ENCODE results near the gene ALDOB.

The ALDOB gene

GRCh38 chr9:101429736-101430135, 5.8 kb downstream of the ALDOB start:
- no peak for DNase-seq (ENCODE audit: low read depth)
- no peak for TF ChIP-seq CTCF (IDR thresholded peaks at IDR 0.05; ENCODE audit: low read depth, low read length, missing control alignments)
- no peak overlapping the region for H3K4me3 ChIP-seq (ENCODE audit: low read depth, low read length)

- no peak for DNase-seq (ENCODE audit: low read depth)
- no peak for TF ChIP-seq CTCF (IDR thresholded peaks at IDR 0.05; ENCODE audit: low read depth, low read length, missing control alignments)
- H3K4me3 ChIP-seq (ENCODE audit: low read depth, low read length), result no peak overlapping the region
These were observed 6.7 kb downstream of the ALDOB start for GRCh38 chr9:101428909-101429308.

- DNase-seq (ENCODE audit: low read depth), result no peak
- H3K4me3 ChIP-seq (ENCODE audit: low read depth, low read length), result no peak overlapping the region
- TF ChIP-seq CTCF (IDR thresholded peaks at IDR 0.05; ENCODE audit: low read depth, low read length, missing control alignments), result no peak
These were observed 7.5 kb downstream of the ALDOB start for GRCh38 chr9:101427957-101428655.

- no peak overlapping the region for H3K4me3 ChIP-seq (ENCODE audit: low read depth, low read length)
- no peak for TF ChIP-seq CTCF (IDR thresholded peaks at IDR 0.05; ENCODE audit: low read depth, low read length, missing control alignments)
- no peak for DNase-seq (ENCODE audit: low read depth)
These were observed 8.2 kb downstream of the ALDOB start for GRCh38 chr9:101427358-101427757.

- no peak for TF ChIP-seq CTCF (IDR thresholded peaks at IDR 0.05; ENCODE audit: low read depth, low read length, missing control alignments)
- H3K4me3 ChIP-seq (ENCODE audit: low read depth, low read length), result no peak overlapping the region
- no peak for DNase-seq (ENCODE audit: low read depth)
These were observed 13.9 kb downstream of the ALDOB start for GRCh38 chr9:101421653-101422065.

GRCh38 chr9:101419863-101420262, 15.7 kb downstream of the ALDOB start:
- DNase-seq (ENCODE audit: low read depth), result no peak
- no peak for TF ChIP-seq CTCF (IDR thresholded peaks at IDR 0.05; ENCODE audit: low read depth, low read length, missing control alignments)
- H3K4me3 ChIP-seq (ENCODE audit: low read depth, low read length), result no peak overlapping the region
